Measurements from ENCODE around the gene TMEM255B.

TMEM255B gene

DNA sequence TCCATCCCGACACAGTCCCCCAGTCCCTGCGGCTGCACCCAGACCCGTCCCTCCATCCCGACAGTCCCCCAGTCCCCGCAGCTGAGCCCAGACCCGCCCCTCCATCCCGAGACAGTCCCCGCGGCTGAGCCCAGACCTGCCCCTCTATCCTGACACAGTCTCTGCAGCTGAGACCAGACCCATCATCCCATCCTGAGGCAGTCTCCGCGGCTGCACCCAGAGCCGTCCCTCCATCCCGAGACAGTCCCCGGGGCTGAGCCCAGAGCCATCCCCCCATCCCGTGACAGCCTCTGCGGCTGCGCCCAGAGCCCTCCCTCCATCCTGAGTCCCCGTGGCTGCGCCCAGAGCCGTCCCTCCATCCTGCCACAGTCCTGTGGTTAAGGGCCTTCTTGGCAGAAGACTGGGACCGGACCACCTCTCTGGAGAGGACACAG, 28.8 kb upstream of the TMEM255B start:
- Histone ChIP-seq H3K9me2 (ENCODE audit: low read depth, low read length) (no peaks in the 10 kb centered on the region), H3K27ac (ENCODE audit: low read depth, low read length, poor library complexity, severe bottlenecking) (no peak overlapping the region), H3K4me1 (ENCODE audit: insufficient read depth, low read length, severe bottlenecking) (no peaks in the 10 kb centered on the region), H3K4me3 (ENCODE audit: low read depth, low read length, poor library complexity, severe bottlenecking) (no peak overlapping the region), H2AFZ (ENCODE audit: low read length) (no peak overlapping the region), H3K27me3 (ENCODE audit: insufficient read depth, low read length) (peaks cover 6% of the 10 kb centered on the region; the same call in 1 of the 2 replicates), H3K4me2 (ENCODE audit: low read length) (no peak overlapping the region), H4K20me1 (ENCODE audit: insufficient read depth, low read length) (no peaks in the 10 kb centered on the region), H3F3A (ENCODE audit: insufficient read depth, low read length) (peaks cover 9% of the 10 kb centered on the region; the same call in 1 of the 2 replicates), H3K9me3 (ENCODE audit: low read length) (no peaks in the 10 kb centered on the region), H3K36me3 (ENCODE audit: insufficient read depth, low read length) (no peaks in the 10 kb centered on the region), H3K9ac (ENCODE audit: low read length) (no peak overlapping the region), H3K79me2 (ENCODE audit: insufficient read depth, low read length) (no peaks in the 10 kb centered on the region)
- TF ChIP-seq, protein P1, sequence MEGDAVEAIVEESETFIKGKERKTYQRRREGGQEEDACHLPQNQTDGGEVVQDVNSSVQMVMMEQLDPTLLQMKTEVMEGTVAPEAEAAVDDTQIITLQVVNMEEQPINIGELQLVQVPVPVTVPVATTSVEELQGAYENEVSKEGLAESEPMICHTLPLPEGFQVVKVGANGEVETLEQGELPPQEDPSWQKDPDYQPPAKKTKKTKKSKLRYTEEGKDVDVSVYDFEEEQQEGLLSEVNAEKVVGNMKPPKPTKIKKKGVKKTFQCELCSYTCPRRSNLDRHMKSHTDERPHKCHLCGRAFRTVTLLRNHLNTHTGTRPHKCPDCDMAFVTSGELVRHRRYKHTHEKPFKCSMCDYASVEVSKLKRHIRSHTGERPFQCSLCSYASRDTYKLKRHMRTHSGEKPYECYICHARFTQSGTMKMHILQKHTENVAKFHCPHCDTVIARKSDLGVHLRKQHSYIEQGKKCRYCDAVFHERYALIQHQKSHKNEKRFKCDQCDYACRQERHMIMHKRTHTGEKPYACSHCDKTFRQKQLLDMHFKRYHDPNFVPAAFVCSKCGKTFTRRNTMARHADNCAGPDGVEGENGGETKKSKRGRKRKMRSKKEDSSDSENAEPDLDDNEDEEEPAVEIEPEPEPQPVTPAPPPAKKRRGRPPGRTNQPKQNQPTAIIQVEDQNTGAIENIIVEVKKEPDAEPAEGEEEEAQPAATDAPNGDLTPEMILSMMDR (IDR thresholded peaks at IDR 0.05; ENCODE audit: low read length), result no peak
- TF ChIP-seq EZH2 (IDR thresholded peaks at IDR 0.05; ENCODE audit: borderline replicate concordance, low read length), result no peak

DNA sequence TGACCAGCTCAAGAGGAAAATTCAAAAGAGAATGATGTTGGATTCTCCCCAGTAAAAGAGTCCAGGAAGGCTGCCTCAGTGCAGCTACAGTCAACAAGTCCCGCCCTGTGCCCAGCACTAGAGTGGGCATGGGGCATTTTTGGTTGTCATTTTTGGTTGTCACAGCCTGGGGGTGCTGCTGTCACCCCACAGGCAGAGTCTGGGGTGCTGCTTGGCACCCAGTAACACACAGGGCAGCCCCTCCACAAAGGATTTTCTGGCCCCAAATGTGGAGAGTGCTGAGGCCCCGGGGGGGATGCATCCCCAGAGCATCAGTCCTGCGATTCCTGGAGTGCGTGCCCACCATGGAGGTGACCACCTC, 28.2 kb upstream of the TMEM255B start:
- Histone ChIP-seq H3K27ac (ENCODE audit: low read depth, low read length, poor library complexity, severe bottlenecking) (no peak overlapping the region), H3K4me2 (ENCODE audit: low read length) (no peak overlapping the region), H4K20me1 (ENCODE audit: insufficient read depth, low read length) (no peaks in the 10 kb centered on the region), H3K79me2 (ENCODE audit: insufficient read depth, low read length) (no peaks in the 10 kb centered on the region), H3K9ac (ENCODE audit: low read length) (no peak overlapping the region), H3K36me3 (ENCODE audit: insufficient read depth, low read length) (no peaks in the 10 kb centered on the region), H3K4me3 (ENCODE audit: low read depth, low read length, poor library complexity, severe bottlenecking) (no peak overlapping the region), H3K27me3 (ENCODE audit: insufficient read depth, low read length) (peaks cover 6% of the 10 kb centered on the region; the same call in 1 of the 2 replicates), H3K9me3 (ENCODE audit: low read length) (no peaks in the 10 kb centered on the region), H2AFZ (ENCODE audit: low read length) (no peak overlapping the region), H3K4me1 (ENCODE audit: insufficient read depth, low read length, severe bottlenecking) (no peaks in the 10 kb centered on the region), H3K9me2 (ENCODE audit: low read depth, low read length) (no peaks in the 10 kb centered on the region), H3F3A (ENCODE audit: insufficient read depth, low read length) (peaks cover 9% of the 10 kb centered on the region; the same call in 1 of the 2 replicates)
- TF ChIP-seq EZH2 (IDR thresholded peaks at IDR 0.05; ENCODE audit: borderline replicate concordance, low read length), result no peak
- TF ChIP-seq, protein P1 (IDR thresholded peaks at IDR 0.05; ENCODE audit: low read length), result no peak

DNA sequence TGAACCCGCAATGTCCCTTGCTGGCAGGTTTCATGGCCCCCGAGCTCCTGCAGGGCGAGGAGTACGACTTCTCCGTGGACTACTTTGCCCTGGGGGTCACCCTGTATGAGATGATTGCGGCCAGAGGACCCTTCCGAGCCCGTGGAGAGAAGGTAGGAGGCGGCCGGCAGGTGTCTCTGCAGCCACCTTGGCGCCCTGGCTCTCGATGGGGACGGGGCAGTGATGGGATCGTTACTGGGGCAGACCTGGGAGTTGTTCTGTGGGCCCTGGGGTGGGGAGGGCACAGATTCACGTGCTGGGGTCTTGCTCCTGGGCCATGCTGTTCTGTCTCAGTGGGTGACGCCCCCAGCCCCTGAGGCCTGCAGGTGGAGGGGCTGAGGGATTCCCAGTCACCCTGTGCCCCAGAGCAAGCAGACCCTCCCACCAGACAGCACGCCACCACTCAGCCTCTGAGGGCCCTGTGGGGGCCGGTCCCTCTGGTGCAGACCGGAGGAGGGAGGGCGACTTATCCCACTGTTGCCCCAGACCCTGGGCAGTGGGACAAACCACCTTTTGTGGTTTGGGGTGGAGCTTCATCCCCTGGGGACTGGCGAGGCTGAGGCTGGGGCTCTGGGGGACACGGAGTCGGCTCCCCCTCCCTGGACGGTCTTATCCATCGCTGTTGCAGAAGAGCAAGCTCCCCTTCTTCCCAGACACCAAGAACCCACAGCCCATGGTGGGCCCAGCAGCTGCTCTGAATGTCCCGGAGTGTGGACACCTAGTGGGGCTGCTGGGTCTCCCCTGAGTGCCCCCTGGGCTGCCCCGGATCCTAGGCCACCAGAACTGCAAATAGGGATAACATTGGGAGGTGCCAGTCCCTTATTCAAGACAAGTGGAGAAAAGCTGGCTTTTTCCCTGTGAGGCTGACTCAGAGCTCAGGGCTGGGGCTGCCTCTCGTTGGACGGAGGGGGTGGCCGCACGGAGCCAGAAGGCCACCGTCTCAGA, 27.5 kb upstream of the TMEM255B start:
- TF ChIP-seq, protein P1 (IDR thresholded peaks at IDR 0.05; ENCODE audit: low read length), result no peak
- TF ChIP-seq EZH2 (IDR thresholded peaks at IDR 0.05; ENCODE audit: borderline replicate concordance, low read length), result no peak
- H3K9me3 ChIP-seq (ENCODE audit: low read length), result no peaks in the 10 kb centered on the region
- H3K4me3 ChIP-seq (ENCODE audit: low read depth, low read length, poor library complexity, severe bottlenecking), result no peak overlapping the region
- no peaks in the 10 kb centered on the region for H3K36me3 ChIP-seq (ENCODE audit: insufficient read depth, low read length)
- no peak overlapping the region for H3K4me2 ChIP-seq (ENCODE audit: low read length)
- H3K9ac ChIP-seq (ENCODE audit: low read length), result no peak overlapping the region
- H3K4me1 ChIP-seq (ENCODE audit: insufficient read depth, low read length, severe bottlenecking), result no peaks in the 10 kb centered on the region
- H3K9me2 ChIP-seq (ENCODE audit: low read depth, low read length), result no peaks in the 10 kb centered on the region
- H3F3A ChIP-seq (ENCODE audit: insufficient read depth, low read length), result peaks cover 9% of the 10 kb centered on the region; the same call in 1 of the 2 replicates
- H4K20me1 ChIP-seq (ENCODE audit: insufficient read depth, low read length), result no peaks in the 10 kb centered on the region
- H3K27me3 ChIP-seq (ENCODE audit: insufficient read depth, low read length), result peaks cover 6% of the 10 kb centered on the region; the same call in 1 of the 2 replicates
- no peak overlapping the region for H2AFZ ChIP-seq (ENCODE audit: low read length)
- H3K27ac ChIP-seq (ENCODE audit: low read depth, low read length, poor library complexity, severe bottlenecking), result no peak overlapping the region
- no peaks in the 10 kb centered on the region for H3K79me2 ChIP-seq (ENCODE audit: insufficient read depth, low read length)

Data from OCI-LY1 (cell line).